ENCODE results near the gene ALDH1A3.

The ALDH1A3 gene

DNA sequence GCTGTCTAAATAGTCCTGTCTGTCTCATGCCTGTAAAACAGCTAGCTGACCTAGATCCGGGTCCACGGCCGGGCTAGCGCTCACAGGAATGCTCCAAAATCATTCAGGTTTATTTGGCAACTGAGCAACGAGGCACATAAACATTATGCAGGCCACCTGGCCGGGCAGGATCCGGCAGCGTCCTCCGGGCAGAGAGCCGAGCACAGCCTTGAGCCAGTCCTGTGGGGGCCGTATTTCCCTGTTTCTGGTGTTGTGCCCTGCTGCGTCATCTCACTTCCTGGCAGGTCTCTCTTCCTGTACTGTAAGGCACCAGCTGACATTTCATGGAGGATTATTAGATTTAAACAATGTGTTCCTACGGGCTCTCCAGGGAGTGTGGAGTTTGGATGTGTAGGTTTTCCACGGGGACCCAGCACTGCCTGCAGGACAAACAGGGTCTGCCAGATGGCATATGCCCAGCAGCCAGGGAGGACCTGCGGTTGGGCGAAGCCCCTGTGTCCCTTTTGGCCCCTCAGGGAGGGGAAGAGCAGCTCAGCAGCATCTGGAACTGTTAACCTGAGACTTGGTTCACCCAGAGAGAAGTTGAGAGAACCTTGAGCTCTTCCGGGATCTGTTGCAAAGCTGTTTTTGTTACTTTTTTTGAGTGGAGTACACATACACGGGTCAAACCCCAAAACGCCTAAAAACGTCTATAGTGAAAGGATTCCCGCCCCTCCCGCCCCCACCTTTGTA lies 23.0 kb downstream of the ALDH1A3 start:
- peak; percentile 30 for DNase-seq

DNA sequence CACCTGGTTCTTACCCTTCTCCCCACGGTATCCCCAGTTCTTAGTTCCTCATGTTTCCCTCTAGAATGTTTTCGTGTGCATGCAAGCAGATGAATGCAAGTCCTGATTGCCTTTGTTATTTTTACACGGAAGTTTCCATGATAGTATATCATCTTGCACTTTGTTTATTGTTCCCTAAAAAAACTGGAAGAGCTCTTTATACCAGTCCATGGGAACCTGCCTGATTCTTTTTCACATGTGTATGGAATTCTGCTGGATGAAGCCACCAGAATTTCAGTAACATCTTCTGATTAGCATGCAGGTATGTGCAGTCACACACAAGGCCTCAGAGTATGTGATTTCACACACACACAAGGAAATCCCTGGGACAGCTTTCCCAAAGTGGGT lies 23.5 kb downstream of the ALDH1A3 start:
- no peak for DNase-seq

DNA sequence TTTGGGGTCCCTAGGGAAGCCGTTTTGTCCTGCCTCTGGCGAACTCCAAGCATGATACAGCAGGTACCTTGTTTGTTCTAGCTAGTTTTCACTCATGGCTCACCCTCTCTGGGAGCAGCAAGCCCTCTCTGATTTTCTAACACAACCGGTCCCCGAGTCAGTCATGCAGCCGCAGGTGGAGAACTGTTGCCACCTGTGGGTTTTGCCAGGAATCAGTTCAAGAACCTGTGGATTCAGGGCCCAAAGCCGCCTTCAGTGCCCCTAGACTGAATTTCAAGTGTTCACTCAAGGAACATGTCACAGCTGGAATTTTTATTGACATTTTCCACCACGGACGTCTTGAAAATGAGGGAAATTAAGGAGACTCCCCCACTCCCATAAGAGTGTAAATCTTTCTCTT lies 26.2 kb downstream of the ALDH1A3 start:
- DNase-seq: no peak

DNA sequence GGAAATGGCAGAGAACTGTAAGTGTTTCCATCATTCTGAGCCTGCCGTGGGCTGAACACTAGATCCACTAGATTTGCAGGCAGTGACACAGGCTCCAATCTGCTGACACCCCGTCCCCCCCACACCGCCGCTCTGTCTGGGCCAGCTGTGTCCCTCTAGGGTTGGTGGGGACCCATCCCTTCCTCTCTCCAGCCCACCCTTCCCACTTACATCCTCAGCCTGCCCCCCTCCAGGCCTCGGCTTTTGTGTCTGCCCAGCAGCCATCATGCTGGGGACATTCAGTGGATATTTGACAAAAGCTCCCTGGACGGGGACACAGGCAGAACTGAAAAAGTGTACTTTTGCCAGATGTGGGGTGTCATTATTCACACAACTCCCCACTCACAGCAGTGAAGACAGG lies 28.8 kb downstream of the ALDH1A3 start:
- no peak for DNase-seq

DNA sequence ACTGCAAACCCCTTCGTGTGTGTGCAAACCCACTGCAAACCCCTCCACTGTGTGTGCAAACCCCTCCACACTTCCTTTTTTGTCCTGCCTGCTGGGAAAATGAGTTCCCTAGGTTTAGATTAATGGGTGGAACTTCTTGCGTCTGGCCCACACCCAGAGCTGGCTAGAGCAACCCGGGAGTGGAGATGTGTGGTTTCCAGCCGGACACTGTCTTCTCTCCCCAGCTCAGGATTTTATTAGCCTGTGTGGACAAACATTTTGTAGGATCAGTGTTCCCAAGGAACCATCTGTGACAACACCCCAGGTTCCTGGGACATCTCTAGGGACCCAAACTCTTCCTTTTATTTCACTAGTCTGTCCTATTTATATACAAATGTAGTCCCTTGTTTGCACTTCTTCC lies 29.9 kb downstream of the ALDH1A3 start:
- DNase-seq: no peak

DNA sequence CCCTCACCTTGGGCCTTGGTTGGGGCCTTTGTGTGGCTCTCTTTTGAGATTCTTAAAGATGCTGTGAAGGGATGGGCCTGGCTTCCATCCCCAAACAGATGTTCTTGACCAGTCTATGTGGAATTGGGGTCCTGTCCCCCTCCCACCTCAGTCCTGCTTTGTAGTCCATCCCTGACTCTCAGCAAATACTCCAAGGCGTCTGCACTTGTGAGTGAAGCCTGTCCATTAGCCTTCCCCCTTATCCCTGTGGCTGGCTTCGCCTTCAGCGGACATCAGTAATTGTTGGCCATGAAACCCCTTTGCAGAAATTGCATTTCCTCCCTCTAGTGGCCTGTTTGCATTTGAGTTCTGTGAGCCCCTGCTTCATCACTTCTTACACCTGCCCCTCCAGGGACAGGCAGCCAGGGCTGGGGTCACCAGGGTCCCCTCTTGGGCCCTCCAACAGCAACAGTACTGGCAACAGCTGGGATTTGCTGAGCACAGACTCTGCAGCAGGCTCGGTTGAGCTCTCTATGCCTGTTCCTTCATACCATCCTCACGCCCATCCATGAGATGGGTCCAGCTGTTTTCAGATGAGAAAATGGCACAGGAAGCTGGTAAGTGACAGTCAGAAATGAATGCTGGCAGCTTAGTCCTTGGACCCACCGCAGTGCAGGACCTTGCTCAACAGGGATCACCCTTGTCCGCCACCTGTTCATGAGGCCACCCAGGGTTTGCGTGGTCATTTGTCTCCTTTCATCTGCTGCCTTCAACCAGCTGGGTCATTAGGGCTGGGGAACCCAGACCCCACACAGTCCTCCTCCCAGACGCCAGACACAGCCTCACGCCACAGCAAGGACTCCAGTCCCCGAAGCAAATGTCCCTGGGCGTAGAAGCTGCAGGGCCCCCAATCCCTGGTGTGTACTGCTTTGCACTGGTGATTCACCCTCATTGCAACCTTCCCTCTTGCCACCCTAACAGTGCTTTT lies 30.6 kb downstream of the ALDH1A3 start:
- DNase-seq: peak; percentile 14

DNA sequence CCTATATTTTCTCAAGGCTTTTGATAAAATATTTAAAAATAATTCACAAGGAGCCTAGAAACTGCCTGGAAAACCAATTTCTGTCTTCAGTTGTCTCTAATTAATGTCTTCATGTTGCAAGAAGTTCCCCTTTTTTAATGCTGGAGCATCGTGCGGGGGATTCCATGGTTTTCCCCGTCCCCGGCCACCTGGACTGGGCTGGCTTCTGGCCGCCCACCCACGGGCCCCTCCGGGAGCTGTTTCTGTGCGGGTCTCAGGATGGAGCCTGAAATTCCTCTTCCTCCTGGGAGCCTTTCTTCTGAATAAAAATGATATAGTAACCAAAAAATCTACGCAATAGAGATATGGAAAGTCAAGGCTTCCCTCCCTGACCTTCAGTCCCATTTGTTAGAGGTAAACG lies 31.5 kb downstream of the ALDH1A3 start:
- no peak for DNase-seq

DNA sequence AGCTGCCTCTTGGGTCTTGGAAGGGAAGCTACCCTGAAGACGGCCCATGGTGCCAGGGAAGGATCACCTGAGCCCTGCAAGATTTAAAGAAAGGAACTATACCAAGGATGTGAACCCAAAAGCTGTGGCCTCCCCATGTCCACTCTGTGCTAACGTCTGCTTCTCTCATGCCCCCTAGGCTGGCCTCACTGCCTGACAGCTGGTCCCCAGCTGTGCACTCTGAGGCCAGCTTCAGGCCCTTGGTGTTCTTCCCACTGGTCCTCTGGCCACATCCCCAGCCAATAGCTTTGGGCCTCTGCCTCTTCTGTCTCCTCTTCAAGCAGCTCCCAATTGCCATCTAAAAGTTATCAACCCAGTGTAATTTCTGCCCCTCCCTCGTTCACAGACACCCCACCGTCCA lies 34.3 kb downstream of the ALDH1A3 start:
- no peak for DNase-seq

DNA sequence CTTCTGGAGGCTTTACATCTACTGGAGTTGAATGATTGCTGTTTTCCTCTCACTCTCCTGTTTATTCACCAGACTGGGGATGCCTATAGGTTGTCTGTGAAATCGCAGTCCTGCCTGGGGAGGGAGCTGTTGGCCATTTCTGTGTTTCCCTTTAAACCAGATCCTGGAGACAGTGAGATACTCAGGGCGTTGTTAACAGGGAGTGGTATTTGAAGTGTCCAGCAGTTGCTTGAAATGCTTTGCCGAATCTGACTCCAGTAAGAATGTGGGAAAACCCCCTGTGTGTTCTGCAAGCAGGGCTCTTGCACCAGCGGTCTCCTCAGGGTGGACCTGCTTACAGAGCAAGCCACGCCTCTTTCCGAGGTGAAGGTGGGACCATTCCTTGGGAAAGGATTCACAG lies 35.2 kb downstream of the ALDH1A3 start:
- no peak for DNase-seq

DNA sequence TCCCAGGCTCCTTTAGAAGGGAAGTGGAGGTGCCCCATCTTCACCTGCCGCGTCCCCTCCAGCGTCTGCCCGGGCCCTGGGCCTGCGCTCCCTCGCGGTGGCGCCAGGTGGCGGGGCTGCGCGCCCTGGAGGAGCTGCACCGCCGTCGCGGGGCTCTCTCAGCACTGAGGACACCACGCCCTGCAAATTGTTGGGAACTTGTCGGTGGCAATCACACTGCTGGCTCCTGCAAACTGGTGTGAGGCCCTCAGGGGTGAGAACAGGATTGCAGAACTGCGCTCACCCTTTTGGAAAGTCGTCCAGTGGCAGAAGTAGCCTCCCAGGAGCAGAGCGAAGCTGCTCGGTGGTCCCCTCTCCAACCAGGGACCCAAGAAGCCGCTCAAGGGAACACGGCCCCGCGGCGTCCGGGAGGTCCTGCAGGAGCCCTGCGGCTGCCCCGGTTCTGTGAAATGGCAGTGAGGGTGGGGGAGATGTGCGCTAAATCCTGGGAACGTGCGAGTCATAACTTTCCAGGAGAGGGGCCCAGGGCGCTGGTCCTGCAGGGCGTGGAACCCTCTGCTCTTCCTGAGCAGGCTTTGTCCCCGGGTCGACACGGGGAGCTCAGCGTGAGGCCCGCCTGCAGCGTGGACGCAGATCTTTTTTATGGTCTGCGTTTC lies 38.5 kb downstream of the ALDH1A3 start:
- peak; percentile 88 for DNase-seq

DNA sequence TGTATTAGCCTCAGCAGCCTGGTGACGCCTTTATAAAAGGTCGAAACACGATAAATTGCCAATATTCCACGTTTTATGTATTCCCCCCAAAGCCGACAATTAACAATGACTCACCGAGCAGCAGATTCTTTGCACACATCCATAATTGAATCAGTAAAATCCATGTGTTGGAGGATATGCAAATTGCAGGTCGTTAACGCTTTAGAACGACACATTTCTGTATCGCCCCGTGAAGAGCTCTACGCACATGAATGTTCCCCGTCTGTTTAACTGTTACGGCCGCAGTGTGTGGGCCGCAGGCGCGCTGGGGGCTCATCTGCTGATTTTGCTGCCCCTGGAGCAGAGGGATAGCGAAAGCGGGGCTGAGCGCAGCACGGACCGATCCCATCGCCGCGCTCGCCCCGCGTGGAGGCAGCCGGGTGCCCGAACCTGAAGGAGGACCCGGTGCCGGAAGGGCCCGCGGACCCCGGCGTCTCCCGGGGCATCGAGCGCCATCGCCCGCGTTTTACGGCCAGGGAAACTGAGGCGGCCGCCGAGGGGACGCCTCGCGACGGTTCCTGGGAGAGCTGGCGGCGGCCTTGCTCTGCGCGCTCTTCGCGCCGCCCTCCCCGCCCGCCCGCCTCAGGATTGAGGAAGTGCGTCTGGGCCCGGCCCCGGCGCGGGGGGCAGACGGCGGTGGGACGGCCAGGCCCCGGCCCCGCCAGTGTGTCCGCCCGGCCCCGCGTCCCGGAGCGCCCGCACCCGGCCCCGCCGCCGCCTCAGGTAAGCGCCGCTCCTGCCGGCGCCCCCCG lies 39.3 kb downstream of the ALDH1A3 start, which contains the start of gene LRRK1:
Gene LRRK1 (plus strand): TSS at position 668 of the 791 bp plus-strand sequence. CDS start 5,276 bp downstream, outside the sequence.
- DNase-seq: peak; percentile 52

DNA sequence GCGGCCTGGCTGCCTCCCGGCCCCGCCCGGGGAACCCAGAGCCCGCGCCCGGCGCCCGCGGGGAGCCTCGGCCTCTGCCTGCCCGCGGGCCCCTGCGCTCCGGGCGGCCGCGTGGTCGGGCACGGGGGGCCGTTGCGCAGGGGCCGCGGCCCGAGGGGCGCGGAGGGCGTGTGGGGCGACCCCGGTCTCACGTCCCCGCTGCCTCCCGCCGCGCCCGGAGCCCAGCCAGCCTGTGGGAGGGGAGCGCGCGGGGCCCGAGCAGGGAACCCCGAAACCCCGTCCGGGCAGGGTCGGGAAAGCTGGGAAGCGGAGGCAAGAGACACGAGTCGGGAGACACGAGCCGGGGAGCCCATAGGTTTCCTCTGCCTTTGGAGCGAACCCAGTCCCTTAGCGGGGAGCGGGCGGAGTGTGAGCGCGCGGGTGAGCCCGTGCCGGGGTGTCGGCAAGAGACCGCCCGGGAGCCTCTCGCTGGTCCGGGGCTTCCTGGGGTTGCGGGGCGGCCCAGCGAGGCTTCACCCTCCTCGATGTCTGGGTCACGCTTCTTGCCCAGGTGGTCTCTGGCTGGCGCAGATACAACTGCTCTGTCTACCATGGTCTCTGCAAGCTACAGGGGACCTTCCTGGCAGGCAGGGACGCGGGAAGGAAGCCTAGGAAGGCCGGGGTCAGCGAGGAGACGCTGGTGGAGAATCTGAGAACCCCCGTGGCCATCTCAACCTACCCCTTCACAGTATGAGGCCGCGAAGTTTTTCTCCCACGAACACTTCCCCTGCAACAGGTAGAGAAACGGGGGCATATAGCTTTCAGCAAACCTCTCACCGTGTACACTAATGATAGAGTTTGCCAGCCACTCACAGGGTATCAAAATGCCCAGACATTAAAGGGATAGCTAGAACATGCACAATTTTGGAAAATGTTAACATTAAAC lies 40.1 kb downstream of the ALDH1A3 start:
- DNase-seq: peak; percentile 50

DNA sequence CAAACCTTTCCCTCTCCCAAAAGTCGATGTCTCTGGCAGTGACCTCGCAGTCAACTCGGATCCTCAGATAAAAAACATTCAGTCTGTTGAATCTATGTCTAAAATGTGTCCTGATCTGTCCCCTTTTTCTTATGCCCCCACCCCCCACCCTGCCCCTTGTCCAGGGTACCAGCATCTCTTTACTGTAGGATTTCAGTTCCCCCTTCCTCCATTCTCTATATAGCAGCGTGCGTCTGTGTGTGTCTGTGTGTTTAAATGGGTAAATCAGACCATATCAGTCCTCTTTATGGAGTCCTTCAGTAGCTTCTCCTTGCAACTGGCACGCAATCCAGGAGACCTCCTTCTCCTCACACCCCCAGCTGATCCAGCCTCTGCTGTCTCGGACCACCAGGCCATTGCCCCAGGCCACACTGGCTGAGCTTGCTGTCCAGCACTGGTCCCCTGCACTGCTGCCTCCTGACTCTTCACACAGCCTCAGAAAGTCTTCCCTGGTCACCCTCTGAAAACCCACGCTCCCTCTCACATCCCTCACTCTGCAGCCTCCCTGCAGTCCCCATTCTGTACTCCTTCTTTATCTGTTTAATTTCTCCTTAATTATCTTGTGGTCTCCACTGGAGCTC lies 41.0 kb downstream of the ALDH1A3 start:
- no peak for DNase-seq

DNA sequence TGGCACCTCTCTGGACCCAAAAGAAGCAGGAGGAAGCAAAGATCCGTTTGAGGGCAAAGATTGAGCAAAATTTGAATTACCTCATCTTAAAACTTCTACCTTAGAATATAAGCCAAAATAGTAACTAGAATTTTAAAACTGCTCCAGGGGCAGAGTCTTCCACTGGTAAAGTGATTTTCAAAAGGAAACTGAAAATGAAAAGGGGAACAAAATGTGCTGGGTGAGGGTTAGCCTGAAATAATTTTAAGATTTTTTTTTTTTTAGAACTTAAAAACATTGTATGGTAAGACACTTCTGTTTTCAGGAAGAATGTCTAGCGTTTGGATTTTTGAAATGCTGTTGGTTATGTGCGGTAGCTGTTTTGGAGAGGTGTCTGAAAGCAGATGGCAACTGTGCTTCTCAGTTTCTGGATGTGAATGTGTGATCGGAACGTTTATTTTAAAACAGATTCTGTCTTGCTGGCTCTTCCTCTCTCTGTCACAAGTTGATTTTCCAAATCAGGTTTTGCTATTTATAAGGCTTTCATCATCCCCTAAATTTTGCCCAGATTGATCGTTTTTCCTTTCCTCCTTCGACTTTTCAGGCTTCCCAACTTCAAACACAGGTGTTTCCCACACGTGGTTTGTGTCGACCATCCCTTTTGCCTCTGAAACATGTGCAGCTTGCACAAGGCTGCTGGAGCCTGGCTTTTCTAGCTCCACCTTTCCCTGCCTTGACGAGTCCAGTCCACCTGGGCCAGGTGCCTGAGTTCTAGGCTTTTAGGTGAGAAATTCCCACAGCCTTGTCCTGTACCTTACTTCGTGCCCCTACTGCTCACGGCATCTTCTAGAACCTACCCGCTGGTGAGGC lies 42.8 kb downstream of the ALDH1A3 start:
- DNase-seq: no peak

DNA sequence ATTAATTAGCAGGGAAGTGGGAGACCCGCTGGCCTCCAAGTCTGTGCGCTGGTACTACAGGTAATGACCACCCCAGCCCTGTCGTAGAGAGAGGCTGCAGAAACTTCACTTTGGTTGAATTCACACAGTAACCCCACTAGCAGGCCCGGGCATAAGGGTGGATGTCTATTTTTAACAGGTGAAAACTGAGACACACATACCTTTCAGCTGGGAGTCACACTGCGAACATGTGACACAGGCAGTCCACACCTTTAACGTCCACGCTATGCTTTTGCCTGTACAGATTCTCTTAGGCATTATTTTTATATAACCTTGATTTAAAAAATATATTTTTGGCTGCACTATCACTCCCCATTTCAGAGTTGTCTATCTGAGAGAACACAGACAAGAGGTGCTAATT lies 43.4 kb downstream of the ALDH1A3 start:
- DNase-seq: no peak

DNA sequence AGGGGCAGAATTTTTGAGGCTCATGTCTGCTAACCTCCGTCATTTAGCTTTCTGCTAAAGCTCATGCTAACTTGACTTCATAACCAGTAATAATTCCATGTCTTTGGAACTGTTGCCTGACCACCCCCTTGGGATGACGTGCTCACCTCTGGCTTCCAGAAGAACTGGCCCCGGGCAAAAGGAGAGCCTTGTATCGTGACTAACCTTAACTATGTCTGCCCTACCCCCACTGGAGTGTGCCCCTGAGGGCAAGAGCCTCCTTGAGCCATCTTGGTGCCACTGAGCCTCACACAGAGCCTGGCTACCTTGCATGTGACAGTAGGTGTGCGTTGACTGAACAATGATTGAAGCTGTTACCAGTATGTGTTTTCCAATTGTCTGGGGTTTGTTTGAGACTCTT lies 44.3 kb downstream of the ALDH1A3 start:
- no peak for DNase-seq

DNA sequence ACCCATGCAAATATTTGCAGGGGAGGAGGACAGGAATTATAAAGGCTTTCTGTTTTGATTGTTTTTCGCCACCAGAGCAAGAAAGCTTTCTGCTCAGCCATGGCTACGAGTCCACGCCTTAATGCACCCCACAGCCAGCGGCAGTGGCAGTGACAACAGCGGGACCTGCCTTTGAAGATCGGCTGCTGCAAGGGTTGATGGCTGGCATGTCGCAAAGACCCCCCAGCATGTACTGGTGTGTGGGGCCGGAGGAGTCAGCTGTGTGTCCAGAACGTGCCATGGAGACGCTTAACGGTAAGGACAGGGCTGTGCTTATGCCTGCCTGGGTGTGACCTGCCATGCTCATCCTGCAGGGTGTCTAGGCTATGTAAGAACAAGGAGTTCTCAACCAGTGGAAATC lies 44.8 kb downstream of the ALDH1A3 start:
- no peak for DNase-seq

DNA sequence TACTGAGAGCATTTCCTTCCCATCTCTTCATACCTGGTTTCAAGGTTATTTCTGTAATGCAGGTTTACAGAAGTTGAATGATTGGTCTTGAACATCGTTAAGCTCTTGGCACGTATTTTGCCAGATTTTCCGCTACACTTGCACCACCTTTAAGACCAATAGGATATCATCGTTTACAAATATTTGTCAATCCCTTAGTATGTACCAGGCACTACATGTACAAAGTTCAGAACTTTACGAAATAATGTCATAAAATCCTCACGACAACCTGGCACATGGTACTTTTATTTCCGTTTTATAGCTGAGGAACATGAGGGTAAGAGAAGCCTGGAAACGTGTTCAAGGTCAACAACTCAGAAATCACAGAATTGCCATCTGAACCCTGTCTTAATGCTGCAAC lies 45.8 kb downstream of the ALDH1A3 start:
- no peak for DNase-seq

DNA sequence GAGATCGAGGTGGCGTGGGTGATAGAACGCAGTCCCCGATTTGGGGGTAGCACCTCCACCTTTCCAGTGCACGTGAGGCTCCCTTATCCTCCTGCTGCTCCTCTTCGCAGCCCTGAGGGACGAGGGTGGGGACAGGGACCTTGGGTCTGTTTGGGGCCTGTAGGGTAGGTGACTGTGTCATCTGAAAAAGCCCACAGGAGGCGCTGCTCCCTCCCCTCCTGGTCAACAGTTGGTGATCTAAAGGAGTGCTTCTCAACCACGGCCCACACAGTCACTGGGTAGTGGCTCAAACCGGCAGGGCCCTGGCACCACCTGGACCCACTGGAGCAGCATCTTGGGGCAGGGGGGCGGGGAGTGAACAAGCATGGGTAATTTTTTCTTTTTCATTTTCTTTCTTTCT lies 46.6 kb downstream of the ALDH1A3 start:
- peak; percentile 22 for DNase-seq

Measured in NCI-H82 (cell line).